HUES64 (cell line): ENCODE data around the gene CFAP20.
"Not testable (repeated sequence)": the region's sequence is repeated elsewhere in the genome, so short reads cannot be mapped to it uniquely, and the experiment has no call there.

Experiments used
- H3K27ac ChIP-seq: 2 replicates; pipeline ENCODE4 v1.7.0; 2013; ENCODE audit warnings: low read depth, low read length, inconsistent platforms
- H3K27me3 ChIP-seq: 2 replicates; pipeline ENCODE4 v1.6.1; 2013; ENCODE audit warnings: mild to moderate bottlenecking, low read length; ENCODE audit not compliant: insufficient read depth
- H3K36me3 ChIP-seq: 2 replicates; pipeline ENCODE4 v1.6.1; 2013; ENCODE audit warnings: mild to moderate bottlenecking, low read length; ENCODE audit not compliant: insufficient read depth
- H3K4me1 ChIP-seq: 2 replicates; pipeline ENCODE4 v1.6.1; 2013; ENCODE audit warnings: mild to moderate bottlenecking, low read length, moderate library complexity; ENCODE audit not compliant: insufficient read depth
- H3K4me3 ChIP-seq: 2 replicates; pipeline ENCODE4 v1.5.1; 2013; ENCODE audit warnings: mild to moderate bottlenecking, low read length, moderate library complexity
- H3K9ac ChIP-seq: 2 replicates; pipeline ENCODE4 v1.6.1; 2013; ENCODE audit warnings: mild to moderate bottlenecking, low read depth, low read length
- H3K9me3 ChIP-seq: 2 replicates; pipeline ENCODE4 v1.6.1; 2013; ENCODE audit warnings: low read depth, low read length; ENCODE audit not compliant: insufficient read depth
- whole genome bisulfite sequencing: fragments of 150-250, 120-280 bp; methylation state at CpG from one replicate; pipeline ENCODE4 v1.1.7; 2013; ENCODE audit warnings: missing lambda C conversion rate; 5-methylcytosine and 5-hydroxymethylcytosine counted together

Gene CFAP20

DNA sequence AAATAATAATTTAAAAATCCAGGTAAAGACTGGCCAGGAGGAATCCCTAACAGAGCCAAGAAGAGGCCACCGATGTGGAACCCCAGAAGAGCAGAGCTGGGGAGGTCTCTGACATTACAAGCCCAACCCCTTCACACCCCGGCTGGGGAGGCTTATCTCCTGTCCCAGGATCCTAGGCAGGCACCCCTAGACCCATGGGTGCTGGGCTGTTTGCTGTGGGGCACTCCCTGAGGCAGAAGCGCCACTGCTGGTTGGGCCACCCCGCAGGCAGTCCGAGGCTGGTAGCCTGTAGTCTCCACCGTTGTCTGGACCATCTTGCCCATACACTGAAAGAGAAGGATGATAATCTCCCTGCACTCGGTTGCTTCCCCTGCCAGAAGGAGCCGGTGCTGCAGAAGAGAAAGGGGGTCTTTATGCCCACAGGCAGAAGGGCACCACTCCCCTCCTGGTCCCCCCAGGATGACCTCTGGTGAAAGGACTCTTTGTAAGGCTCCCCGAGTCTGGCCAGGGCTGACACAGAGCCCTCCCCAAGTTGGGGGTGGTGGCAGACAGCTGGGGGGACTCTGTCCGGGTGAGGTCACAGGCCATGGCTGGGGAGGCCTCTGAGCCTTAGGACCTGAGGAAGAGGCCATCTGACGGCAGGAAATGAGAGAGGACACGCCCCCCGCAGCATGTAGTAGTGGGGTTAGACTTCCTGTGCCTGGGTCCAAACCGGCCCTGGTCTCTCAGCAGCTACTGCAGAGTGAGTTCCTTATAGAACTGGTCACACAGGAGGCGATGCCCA is 34.2 kb downstream of the CFAP20 start:
- Histone ChIP-seq H3K4me3 (no peak overlapping the region), H3K4me1 (no peaks in the 10 kb centered on the region), H3K27ac (no peak overlapping the region), H3K9me3 (no peaks in the 10 kb centered on the region), H3K9ac (no peak overlapping the region), H3K36me3 (no peaks in the 10 kb centered on the region), H3K27me3 (no peaks in the 10 kb centered on the region)
- WGBS, result 91% methylated on average over 15 of the region's 15 CpGs

DNA sequence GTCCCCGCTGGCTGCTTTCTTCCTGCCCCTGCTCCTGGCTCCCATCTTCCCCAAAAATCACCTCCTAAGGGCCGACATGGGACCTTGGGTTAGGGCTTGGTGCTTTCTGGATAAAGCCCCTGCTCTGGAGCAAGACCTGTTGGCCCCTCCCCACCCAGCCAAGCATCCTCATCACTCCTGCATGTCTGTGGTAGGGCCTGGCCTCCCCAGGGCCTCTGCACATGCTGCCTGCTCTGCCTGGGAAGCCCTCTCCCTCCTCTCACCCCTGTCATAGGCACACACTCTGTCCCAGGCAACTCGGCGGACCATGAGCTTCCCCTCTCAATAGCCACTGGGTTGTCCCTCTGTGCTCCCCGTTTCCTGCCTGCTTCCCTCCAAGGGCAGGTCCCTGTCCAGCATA is 35.2 kb downstream of the CFAP20 start:
- H3K27ac ChIP-seq, result no peak overlapping the region
- no peaks in the 10 kb centered on the region for H3K4me1 ChIP-seq
- H3K36me3 ChIP-seq, result no peaks in the 10 kb centered on the region
- no peak overlapping the region for H3K9ac ChIP-seq
- H3K9me3 ChIP-seq, result no peaks in the 10 kb centered on the region
- H3K27me3 ChIP-seq, result no peaks in the 10 kb centered on the region
- 90% methylated on average over 5 of the region's 5 CpGs for WGBS
- no peak overlapping the region for H3K4me3 ChIP-seq

GRCh38 chr16:58090396-58090795 is 38.8 kb downstream of the CFAP20 start:
- not testable (repeated sequence) for H3K9ac ChIP-seq, H3K9me3 ChIP-seq, H3K36me3 ChIP-seq, H3K27me3 ChIP-seq, H3K27ac ChIP-seq, H3K4me3 ChIP-seq, H3K4me1 ChIP-seq
- 96% methylated on average over 3 of the region's 3 CpGs for WGBS

DNA sequence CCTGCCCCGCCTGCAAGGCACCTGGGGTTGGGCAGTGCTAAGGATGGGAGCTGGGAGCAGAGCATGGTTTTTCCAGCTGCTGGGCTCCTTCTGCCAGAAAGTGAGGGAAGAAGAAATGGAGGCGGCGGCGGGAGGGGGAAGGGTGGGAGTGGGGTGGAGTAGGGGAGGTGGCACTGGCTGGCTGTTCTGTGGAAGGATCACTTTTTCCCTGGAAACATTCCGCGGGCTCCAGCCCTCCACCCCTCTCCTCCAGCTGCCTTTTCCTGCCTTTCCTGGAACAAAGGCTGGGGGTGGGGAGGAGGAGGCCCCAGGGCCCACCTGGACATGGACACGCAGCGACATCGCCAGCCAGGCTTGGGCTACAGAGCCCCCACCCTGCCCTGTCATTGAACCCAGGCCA is 41.1 kb downstream of the CFAP20 start:
- Histone ChIP-seq H3K27me3 (no peaks in the 10 kb centered on the region), H3K27ac (no peak overlapping the region), H3K4me3 (no peak overlapping the region), H3K9me3 (no peaks in the 10 kb centered on the region), H3K4me1 (0 out of 2 replicates have a peak, but pooled peaks cover 5% of the 10 kb centered on the region), H3K36me3 (no peaks in the 10 kb centered on the region), H3K9ac (no peak overlapping the region)
- 88% methylated on average over 7 of the region's 9 CpGs for WGBS

GRCh38 chr16:58087209-58087913 is 41.8 kb downstream of the CFAP20 start:
- H3K27ac ChIP-seq, result no peak overlapping the region
- no peaks in the 10 kb centered on the region for H3K27me3 ChIP-seq
- 0 out of 2 replicates have a peak, but pooled peaks cover 5% of the 10 kb centered on the region for H3K4me1 ChIP-seq
- H3K9me3 ChIP-seq, result no peaks in the 10 kb centered on the region
- H3K36me3 ChIP-seq, result no peaks in the 10 kb centered on the region
- WGBS, result 90% methylated on average over 23 of the region's 23 CpGs
- H3K9ac ChIP-seq, result no peak overlapping the region
- no peak overlapping the region for H3K4me3 ChIP-seq

DNA sequence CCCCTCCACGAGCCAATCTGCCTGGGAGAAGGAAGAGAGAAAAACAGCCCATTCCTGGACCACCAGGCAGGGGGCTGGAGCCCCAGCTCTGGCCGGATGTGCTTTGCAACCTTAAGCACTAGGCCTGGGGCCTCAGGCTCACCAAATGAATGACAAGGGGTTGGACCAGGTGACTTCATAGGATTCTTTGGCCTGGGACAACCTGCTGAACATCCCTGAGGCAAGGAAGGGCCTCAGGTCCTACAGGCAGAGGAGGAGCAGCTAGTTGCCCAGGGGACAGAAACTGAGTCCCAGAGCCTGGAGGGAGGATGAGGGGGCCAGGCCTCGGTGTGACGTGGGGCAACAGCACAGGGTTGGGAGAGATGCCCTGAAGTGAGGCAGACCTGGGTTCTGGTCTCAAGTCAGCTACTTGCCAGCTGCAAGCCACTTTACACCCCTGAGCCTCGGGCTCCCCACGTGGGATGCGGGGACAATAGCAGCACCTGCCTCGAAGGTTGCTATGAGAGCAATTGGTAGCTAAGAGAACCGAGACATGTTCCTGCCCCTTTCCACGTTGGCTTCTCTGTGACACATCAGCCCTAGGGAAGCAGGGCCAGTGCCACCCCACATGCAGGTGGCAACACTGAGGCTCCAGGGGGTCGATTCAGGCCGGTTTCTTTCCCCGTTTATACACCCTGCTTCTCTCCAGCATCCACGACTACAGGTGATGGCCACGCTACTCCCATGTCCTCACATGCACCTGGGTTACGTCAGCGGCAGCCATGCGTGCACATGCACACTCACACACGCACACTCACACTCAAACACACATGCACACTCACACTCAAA is 42.6 kb downstream of the CFAP20 start:
- WGBS, result 87% methylated on average over 19 of the region's 19 CpGs
- H3K9ac ChIP-seq, result no peak overlapping the region
- H3K27me3 ChIP-seq, result no peaks in the 10 kb centered on the region
- 0 out of 2 replicates have a peak, but pooled peaks cover 5% of the 10 kb centered on the region for H3K4me1 ChIP-seq
- H3K9me3 ChIP-seq, result no peaks in the 10 kb centered on the region
- no peaks in the 10 kb centered on the region for H3K36me3 ChIP-seq
- H3K27ac ChIP-seq, result no peak overlapping the region
- no peak overlapping the region for H3K4me3 ChIP-seq

DNA sequence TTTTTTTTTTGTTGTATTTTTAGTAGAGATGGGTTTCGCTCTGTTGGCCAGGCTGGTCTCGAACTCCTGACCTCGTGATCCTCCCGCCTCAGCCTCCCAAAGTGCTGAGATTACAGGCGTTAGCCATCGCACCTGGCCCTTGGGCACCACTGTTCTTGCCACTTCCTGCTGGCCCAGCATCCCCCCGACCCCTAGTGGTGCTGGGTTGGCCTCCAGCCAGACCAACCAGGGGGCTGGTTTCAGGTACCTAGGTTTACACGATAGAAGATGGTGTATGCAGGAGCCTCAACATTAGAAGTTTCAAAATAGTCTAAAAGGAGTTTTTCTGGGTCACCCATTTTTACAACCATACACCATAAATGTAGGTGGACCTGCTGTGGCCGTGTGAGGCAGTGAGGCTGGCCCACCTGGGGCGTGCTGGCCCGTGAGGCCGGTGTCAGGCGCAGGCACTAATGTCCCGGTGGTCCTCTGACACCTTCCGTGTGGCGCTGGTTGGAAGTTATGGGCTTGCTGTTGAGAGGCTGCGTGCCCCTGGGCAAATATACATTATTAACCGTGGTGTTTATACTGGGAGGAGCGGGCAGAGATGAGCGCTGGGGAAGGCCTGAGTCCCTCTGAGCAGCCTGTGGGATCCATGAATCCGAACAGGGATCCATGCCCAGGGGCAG is 43.5 kb downstream of the CFAP20 start:
- Histone ChIP-seq H3K27ac (no peak overlapping the region), H3K36me3 (no peaks in the 10 kb centered on the region), H3K4me1 (0 out of 2 replicates have a peak, but pooled peaks cover 5% of the 10 kb centered on the region), H3K9ac (no peak overlapping the region), H3K9me3 (no peaks in the 10 kb centered on the region), H3K27me3 (no peaks in the 10 kb centered on the region), H3K4me3 (no peak overlapping the region)
- 94% methylated on average over 21 of the region's 21 CpGs for WGBS

GRCh38 chr16:58085171-58085570 is 44.0 kb downstream of the CFAP20 start:
- Histone ChIP-seq H3K9me3 (no peaks in the 10 kb centered on the region), H3K9ac (no peak overlapping the region), H3K36me3 (no peaks in the 10 kb centered on the region), H3K27ac (no peak overlapping the region), H3K4me1 (0 out of 2 replicates have a peak, but pooled peaks cover 5% of the 10 kb centered on the region), H3K27me3 (no peaks in the 10 kb centered on the region), H3K4me3 (no peak overlapping the region)
- 94% methylated on average over 11 of the region's 11 CpGs for WGBS

GRCh38 chr16:58084635-58085034 is 44.5 kb downstream of the CFAP20 start:
- no peaks in the 10 kb centered on the region for H3K27me3 ChIP-seq
- 76% methylated on average over 6 of the region's 6 CpGs for WGBS
- 0 out of 2 replicates have a peak, but pooled peaks cover 5% of the 10 kb centered on the region for H3K4me1 ChIP-seq
- no peak overlapping the region for H3K9ac ChIP-seq
- no peaks in the 10 kb centered on the region for H3K36me3 ChIP-seq
- H3K27ac ChIP-seq, result no peak overlapping the region
- H3K4me3 ChIP-seq, result no peak overlapping the region
- no peaks in the 10 kb centered on the region for H3K9me3 ChIP-seq

DNA sequence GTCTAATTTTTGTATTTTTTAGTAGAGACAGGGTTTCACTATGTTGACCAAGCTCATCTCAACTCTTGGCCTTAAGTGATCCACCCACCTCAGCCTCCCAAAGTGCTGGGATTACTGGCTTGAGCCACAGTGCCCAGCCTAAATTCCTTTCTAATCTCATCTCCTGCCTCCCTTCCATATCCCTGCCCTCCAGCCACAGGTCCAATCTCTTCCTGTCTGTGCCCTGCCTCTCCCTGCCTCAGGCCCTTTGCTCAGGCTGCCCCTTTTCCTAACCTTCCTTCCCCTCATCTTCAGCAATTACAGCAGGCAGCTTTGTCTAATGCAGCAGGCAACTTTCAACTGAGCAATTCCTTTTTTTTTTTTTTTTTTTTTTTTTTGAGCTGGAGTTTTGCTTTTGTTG is 46.8 kb downstream of the CFAP20 start:
- Histone ChIP-seq H3K4me1 (0 out of 2 replicates have a peak, but pooled peaks cover 5% of the 10 kb centered on the region), H3K27me3 (no peaks in the 10 kb centered on the region), H3K9me3 (no peaks in the 10 kb centered on the region), H3K9ac (no peak overlapping the region), H3K27ac (no peak overlapping the region), H3K4me3 (no peak overlapping the region), H3K36me3 (no peaks in the 10 kb centered on the region)
